Neural crest cell (in vitro differentiated cells): ENCODE results near the gene VCX3B. TPM values are rescaled to one million over a fixed set of nuclear protein-coding genes. Genes with fewer than 3 reads are reported as not detected.
"Not testable (repeated sequence)": the region's sequence is repeated elsewhere in the genome, so short reads cannot be mapped to it uniquely, and the experiment has no call there.

Experiments used
- DNase-seq: peaks from one replicate; pipeline ENCODE4 v3.0.0; 2021; ENCODE audit warnings: low read depth, mixed read lengths, low spot score
- H3K27ac Mint-ChIP-seq: one replicate; pipeline ENCODE4 v1.8.0; 2021; ENCODE audit warnings: mild to moderate bottlenecking, mixed read lengths; ENCODE audit not compliant: unreplicated experiment
- H3K27me3 Mint-ChIP-seq: 2 replicates; pipeline ENCODE4 v1.8.0; 2021; ENCODE audit warnings: low read depth, mild to moderate bottlenecking, mixed read lengths
- H3K36me3 Mint-ChIP-seq: 2 replicates; pipeline ENCODE4 v1.8.0; 2021; ENCODE audit warnings: low read depth, mild to moderate bottlenecking, mixed read lengths
- H3K4me1 Mint-ChIP-seq: 2 replicates; pipeline ENCODE4 v1.8.0; 2021; ENCODE audit warnings: mixed read lengths
- H3K4me3 Mint-ChIP-seq: one replicate; pipeline ENCODE4 v1.8.0; 2021; ENCODE audit warnings: mild to moderate bottlenecking, mixed read lengths
- H3K9me3 Mint-ChIP-seq: 2 replicates; pipeline ENCODE4 v1.8.0; 2021; ENCODE audit warnings: mixed read lengths
- CTCF ChIP-seq: fragments of 200-600 bp; sonication (generic); conservative IDR thresholded peaks from 2 replicates; pipeline ENCODE4 v1.5.0; 2021; ENCODE audit warnings: antibody characterized with exemption, mild to moderate bottlenecking
- total RNA-seq: library from RNA; stranded (reverse); gene quantifications from 2 replicates; pipeline ENCODE4 v1.2.1, GENCODE V29; 2021

The VCX3B gene
- total RNA-seq, 1 donor from 2014 or later = not detected

GRCh38 chrX:8462488-8462887 lies 2.1 kb upstream of the VCX3B start:
- no peaks in the 10 kb centered on the region for H3K36me3 Mint-ChIP-seq
- H3K27me3 Mint-ChIP-seq = no peaks in the 10 kb centered on the region
- no peak overlapping the region for H3K27ac Mint-ChIP-seq
- H3K4me1 Mint-ChIP-seq = no peaks in the 10 kb centered on the region
- TF ChIP-seq CTCF = no peak
- H3K4me3 Mint-ChIP-seq = no peak overlapping the region
- no peak for DNase-seq
- peaks cover 12% of the 10 kb centered on the region for H3K9me3 Mint-ChIP-seq

GRCh38 chrX:8484360-8484949 lies 19.8 kb downstream of the VCX3B start:
- Mint-ChIP-seq H3K9me3 (no peaks in the 10 kb centered on the region), H3K4me3 (no peak overlapping the region), H3K36me3 (no peaks in the 10 kb centered on the region), H3K27me3 (no peaks in the 10 kb centered on the region), H3K4me1 (no peaks in the 10 kb centered on the region), H3K27ac (no peak overlapping the region)
- no peak for DNase-seq
- no peak for TF ChIP-seq CTCF

GRCh38 chrX:8495036-8495435 lies 30.4 kb downstream of the VCX3B start:
- not testable (repeated sequence) for H3K27me3 Mint-ChIP-seq, H3K36me3 Mint-ChIP-seq, H3K9me3 Mint-ChIP-seq, DNase-seq, H3K4me3 Mint-ChIP-seq, H3K4me1 Mint-ChIP-seq
- peak overlapping the region; percentile 57 for H3K27ac Mint-ChIP-seq

DNA sequence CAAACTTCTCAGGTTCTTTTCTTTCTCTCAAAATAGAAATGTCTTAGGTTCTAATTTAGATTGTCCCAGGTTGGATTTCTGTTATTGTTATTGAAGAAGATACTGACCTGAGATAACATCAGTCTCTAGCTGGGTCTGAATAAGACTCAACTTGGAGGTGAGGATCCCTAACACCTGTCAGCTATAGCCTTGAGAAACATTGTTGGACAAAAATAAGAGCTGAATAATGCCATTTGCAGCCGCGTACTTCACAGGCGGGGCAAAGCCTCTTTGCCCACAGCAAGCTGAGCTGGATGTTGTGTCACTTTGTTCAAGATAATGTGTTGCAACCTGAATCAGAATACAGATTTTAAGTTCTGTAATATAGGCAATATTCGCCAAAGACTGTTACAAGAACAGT lies 35.6 kb downstream of the VCX3B start:
- Mint-ChIP-seq H3K4me1 (no peaks in the 10 kb centered on the region), H3K36me3 (no peaks in the 10 kb centered on the region)

DNA sequence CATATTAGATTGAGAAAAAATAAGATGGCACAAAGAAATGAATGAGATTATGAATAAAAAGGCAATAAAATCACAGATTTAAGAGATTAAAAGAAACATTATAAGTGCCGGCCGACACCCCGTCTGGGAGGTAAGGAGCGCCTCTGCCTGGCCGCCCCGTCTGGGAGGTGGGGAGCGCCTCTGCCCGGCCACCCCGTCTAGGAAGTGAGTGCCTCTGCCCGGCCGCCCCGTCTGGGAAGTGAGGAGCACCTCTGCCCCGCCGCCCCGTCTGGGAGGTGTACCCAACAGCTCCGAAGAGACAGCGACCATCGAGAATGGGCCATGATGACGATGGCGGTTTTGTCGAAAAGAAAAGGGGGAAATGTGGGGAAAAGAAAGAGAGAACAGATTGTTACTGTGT lies 37.5 kb downstream of the VCX3B start:
- not testable (repeated sequence) for H3K4me1 Mint-ChIP-seq, H3K9me3 Mint-ChIP-seq, DNase-seq, H3K27me3 Mint-ChIP-seq, H3K4me3 Mint-ChIP-seq, H3K27ac Mint-ChIP-seq, H3K36me3 Mint-ChIP-seq

More for the DNA sequence above, 35.6 kb downstream of the VCX3B start:
- peaks cover 2% of the 10 kb centered on the region for H3K9me3 Mint-ChIP-seq
- no peak for TF ChIP-seq CTCF
- DNase-seq = no peak
- no peak overlapping the region for H3K27ac Mint-ChIP-seq
- H3K27me3 Mint-ChIP-seq = no peaks in the 10 kb centered on the region
- no peak overlapping the region for H3K4me3 Mint-ChIP-seq

DNA sequence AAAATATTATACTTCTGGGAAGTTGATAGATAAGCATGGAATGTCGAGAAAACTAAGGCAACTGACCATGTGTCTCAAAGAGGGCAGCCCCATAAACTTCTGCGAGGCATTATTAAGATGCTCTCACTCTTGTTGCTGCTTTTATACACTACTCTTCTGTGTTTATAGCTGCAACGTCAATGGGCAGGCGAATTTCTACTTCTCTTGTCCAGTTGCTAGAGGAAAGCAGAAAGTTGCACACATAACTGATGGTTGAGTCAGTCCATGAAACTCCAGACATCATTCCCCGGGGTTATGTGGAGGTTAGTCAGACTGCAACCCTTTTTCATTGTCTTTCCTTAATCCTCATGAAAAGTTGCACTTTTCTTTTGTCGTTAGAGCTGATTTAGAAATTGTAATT lies 39.8 kb downstream of the VCX3B start:
- no peak overlapping the region for H3K27ac Mint-ChIP-seq
- DNase-seq = no peak
- H3K4me1 Mint-ChIP-seq = no peaks in the 10 kb centered on the region
- no peak overlapping the region for H3K4me3 Mint-ChIP-seq
- no peak for TF ChIP-seq CTCF
- no peaks in the 10 kb centered on the region for H3K36me3 Mint-ChIP-seq
- no peaks in the 10 kb centered on the region for H3K9me3 Mint-ChIP-seq
- H3K27me3 Mint-ChIP-seq = no peaks in the 10 kb centered on the region
